Fibroblast of villous mesenchyme (primary cell): ENCODE results near the gene RRP36. TPM values are rescaled to one million over a fixed set of nuclear protein-coding genes. Genes with fewer than 3 reads are reported as not detected.

Experiments used
- DNase-seq: peaks from one replicate; pipeline ENCODE4 v3.0.0-alpha.2; 2010; ENCODE audit warnings: low read depth
- H3K4me3 ChIP-seq: 2 replicates; pipeline ENCODE4 v1.5.1; 2011; ENCODE audit warnings: low read depth, mild to moderate bottlenecking, low read length
- CTCF ChIP-seq: IDR thresholded peaks from 2 replicates; pipeline ENCODE4 v1.5.1; 2012; ENCODE audit warnings: low read depth, mild to moderate bottlenecking, low read length; ENCODE audit not compliant: insufficient read depth
- total RNA-seq: library from RNA; depleted of rRNA; stranded (reverse); fragments of >200 nt; gene quantifications from 2 replicates; pipeline ENCODE4 v1.2.3, GENCODE V29; 2012

The RRP36 gene
- total RNA-seq, 1 donor, result 114 TPM

GRCh38 chr6:42979523-42980177, 41.8 kb upstream of the RRP36 start:
- DNase-seq, result no peak
- no peak for TF ChIP-seq CTCF
- H3K4me3 ChIP-seq, result peak overlapping the region; percentile 76

- no peak for DNase-seq
- no peak for TF ChIP-seq CTCF
- H3K4me3 ChIP-seq, result no peak overlapping the region
Observed at GRCh38 chr6:42981836-42982235, 39.6 kb upstream of the RRP36 start.

- peak; percentile 99 for DNase-seq
- TF ChIP-seq CTCF, result no peak
- peak within 1 kb of the TSS; percentile 83 for H3K4me3 ChIP-seq
Observed at GRCh38 chr6:42984001-42984923, 37.2 kb upstream of the RRP36 start, which contains the start of gene PPP2R5D. Gene PPP2R5D, plus strand, starts transcription at chr6:42984570. Its CDS starts 108 bp downstream, at chr6:42984678.

- H3K4me3 ChIP-seq, result peak overlapping the region; percentile 83
- DNase-seq, result peak; percentile 34
- no peak for TF ChIP-seq CTCF
Observed at GRCh38 chr6:42984924-42985475, 36.4 kb upstream of the RRP36 start.

- H3K4me3 ChIP-seq, result no peak overlapping the region
- TF ChIP-seq CTCF, result no peak
- DNase-seq, result no peak
Observed at GRCh38 chr6:42987533-42988451, 33.6 kb upstream of the RRP36 start.

GRCh38 chr6:42988486-42989020, 32.9 kb upstream of the RRP36 start:
- no peak overlapping the region for H3K4me3 ChIP-seq
- no peak for DNase-seq
- TF ChIP-seq CTCF, result no peak
